ENCODE measurements around the gene ADAM33.

Gene ADAM33

DNA sequence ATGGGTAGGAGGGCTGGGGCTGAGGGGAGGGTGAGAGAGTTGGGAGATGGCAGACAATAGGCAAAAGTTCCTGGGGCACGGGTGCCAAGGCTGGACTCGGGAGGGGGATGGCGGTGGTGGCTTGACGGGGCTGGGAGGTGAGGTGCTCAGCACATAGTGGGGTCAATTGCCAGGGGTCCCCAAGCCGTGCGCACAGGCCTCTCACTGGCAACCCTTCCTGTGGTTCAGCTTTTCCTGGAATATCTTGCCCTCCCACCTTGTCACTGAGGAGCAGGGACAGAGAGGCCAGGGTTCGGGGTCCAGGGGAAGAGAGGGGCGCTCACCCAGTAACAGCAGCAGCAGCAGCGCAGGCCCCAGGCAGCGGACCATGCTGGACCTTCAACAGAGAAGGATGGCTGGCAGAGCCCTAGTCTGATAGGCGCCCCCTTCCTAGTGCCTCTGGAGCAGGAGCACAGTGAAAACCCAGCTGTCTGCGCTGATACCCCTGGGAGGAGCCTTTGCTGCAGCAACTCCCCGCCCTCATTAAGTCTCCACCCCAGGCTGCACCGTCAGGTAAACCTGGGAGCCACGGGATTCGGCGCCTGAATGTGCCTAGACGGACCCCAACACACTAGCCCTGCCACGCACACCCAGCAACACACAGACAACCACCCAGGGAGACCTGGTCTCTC lies 18.6 kb downstream of the ADAM33 start, which contains the start of gene GFRA4:
Gene GFRA4 (minus strand): TSS at position 369 of the 671 bp plus-strand sequence. CDS start 0 bp downstream, at position 369.
- DNase-seq: no peak

DNA sequence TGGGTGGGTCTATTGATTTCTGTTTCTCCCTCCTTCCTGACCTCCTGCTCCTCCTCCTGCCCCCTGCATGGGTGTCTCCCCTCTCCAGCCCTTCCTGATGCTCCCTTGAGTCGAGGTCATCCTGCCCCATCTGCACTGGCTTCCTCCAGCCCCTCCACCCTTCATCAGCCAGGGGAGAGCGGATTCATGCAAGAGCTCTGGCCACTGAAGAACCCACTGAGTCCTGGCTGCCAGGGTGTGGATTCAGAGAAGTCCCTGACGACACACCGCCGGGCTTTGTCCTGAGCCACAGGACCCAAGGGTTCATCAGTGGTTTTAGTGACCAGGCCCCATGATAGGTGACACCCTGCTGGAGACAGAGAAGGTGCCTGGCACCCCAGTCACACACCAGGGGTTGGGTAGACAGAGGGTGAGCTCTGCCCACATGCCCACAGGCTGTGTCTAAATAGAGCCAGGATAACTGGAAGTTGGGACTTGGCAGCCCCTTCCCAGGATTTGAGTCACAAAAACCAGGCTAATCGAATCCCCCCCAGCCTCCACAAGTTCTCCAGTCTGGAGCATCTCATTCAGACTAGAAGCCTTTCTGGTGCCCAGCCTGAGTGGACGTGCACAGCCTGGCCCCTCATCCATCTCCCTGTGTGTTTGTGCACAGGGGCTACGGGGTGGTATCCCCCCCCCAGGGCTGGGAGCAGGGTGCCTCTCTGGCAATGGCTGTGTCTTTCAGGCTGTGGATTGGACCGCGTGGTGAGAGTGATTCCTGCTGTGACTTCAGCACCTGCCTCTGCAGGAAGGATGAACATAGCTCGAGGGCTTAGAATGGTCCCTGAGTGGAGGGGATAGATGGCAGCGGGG lies 19.8 kb downstream of the ADAM33 start:
- DNase-seq: no peak

DNA sequence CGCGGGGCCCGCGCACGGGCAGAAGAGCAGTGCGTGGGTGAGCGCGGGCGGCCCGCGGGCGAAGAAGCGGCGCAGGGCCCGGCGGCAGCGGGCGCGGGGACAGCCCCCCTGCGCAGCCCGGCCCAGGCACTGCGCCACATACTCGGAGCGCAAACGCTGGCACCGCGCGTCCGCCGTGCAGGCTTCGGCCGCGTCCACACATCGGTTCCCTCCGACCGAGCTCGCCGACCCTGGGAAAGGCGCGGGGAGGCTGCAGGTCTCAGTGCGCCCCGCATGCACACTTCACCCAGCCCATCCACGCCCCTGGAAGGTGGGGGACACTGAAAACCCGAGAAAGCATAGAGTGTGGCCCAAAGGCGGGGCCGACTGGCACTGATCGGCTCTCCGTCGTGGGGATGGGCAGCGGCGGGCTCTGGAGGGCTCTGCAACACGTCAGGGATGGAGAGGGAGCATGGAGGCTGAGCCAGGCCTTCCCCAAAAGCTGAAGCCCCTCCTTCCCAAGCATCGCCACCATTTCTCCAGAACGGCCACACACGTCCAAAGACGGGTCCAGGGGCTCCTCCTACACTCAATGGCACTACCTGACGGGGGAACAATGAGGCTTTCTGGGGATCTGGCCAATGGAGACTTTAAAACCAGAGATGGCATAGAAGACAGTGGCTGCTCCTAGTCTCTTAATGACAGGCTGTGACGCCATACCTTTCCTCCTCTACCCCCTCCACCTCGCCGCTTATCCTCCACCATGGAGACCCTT lies 20.6 kb downstream of the ADAM33 start:
- no peak for DNase-seq

DNA sequence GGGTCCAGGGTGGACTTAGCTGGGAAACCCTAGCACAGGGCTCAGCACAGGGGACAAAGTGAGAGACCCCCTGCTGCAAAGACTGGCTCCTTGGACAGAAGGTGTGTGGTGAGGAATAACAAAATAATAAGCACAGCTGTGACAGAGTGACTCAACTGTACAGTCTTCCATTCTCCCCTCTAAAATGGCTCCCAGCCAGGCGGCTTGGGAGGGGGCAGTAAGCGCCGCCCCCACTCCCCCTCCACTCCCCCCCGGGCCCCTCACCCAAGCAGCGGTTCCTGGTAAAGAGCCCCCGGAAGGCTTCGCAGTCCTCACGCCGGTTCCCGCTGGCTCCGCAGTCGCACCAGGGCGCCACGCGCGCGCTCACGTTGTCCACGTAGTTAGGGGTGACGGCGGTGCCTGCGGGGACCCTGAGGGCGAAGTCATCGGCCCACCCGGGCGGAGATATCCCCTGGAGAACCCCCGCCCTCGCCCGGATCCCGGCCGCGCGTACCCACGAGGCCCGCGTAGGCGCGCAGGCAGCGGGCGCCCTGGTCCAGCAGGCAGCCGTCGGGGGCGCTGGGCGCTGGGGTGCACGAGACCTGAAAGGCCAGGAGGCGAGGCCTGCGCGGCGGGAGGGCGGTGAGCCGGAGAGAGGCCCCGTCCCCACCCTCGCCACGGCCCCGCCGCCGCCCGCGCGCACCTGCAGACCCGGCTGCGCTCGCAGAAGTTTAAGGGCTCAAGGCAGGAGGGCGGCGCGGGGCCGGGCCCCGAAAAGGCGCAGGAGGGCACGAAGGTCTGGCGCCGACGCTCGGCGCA lies 21.3 kb downstream of the ADAM33 start:
- DNase-seq: no peak

DNA sequence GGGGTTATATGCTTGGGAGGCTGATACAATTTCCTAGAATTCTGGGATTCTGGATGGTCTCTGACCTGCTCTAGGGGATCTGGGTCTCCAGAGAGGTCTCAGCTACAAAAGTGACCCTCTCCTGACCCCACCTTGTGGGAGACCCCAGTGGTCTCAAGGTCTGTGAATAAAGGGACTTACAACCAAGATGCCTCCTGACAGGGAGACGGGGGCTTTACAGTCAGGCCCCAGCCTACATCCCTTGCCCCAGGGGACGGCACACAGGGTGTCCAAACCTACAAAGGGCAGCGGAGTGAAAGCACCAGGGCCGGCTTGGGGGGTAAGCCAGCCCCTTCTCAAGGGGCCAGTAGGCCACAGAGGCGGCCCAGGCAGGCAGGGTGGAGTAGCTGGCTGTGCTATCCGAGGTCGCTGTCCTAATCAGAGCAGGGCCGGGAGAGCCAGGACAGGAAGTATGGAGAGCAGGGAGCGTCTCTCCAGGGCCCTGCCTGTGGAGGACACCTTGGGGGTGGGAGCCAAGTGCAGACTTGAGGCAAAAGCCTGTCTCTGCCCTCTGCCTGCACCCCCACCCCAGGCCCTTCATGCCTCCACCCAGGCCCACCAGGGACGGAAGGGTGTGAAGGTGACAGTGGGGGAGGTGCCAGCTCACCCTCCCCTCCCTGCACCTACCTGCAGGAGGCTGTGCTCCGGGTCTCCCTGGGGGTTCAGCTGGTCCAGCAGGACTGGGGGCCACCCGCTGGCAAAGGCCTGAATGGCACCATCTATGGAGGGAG lies 22.1 kb downstream of the ADAM33 start:
- no peak for DNase-seq

DNA sequence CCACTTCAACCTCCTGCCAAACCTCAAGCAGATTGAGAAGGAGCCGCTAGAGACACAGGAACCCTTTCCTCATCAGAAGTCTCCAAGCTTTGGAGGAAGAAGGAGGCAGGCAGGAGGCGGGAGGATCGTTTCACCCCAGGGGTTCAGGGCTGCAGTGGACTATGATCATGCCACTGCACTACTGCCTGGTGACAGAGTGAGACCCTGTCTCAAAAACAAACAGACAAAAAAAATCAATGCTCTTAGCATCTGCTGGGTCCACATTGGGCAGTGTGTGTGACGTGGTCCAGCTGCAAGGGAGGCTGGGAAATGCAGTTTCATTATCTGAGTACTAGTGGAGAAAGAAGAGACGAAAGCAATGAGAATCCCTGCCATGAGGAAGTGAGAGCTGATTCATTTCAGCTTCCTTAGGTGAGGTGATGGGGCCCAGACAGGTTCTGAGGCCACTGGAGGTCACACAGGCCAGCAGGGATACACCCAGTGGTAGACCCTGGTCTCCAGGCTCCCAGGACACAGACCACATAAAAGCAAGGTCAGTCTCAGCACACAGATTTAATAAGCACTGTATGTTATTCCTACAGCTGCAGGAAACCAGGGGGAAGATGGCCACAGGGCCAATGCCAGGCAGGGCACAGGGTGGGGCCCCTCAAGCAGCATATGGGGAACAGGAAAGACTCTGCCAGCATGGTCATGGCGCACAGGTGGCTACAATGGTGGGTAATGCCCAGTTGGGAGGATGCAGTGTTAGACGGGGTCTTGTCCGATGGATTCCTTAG lies 22.9 kb downstream of the ADAM33 start:
- no peak for DNase-seq

DNA sequence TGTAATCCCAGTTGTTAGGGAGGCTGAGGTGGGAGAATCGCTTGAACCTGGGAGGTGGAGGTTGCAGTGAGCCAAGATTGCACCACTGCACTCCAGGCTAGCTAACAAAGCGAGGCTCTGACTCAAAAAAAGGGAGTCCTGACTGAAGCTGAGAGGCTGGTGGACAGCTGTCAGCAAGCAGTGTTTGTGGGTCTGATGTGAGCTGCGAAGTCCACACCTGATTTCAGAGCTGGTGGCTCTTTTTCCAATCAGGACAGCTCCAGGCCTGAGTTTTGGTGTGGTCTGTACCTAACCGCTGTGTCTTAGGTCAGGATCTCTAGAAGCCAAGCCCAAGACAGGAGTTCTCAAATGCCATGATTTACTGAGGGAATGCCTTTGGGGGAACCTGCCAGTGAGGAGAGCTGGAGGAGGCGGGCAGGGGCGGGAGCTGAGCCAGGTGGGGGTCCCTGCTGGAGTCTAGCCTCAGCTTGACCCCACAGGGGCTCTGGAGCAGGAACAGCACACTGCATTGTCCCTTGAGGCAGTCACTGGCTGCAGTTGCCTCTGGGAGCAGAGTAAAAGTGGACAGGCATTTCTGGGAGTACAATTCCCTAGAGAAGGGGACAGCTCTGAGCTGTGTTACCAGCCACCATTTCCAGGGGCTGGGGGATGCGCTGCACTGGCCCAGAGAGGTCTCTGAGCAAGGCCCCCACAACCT lies 23.6 kb downstream of the ADAM33 start:
- no peak for DNase-seq

DNA sequence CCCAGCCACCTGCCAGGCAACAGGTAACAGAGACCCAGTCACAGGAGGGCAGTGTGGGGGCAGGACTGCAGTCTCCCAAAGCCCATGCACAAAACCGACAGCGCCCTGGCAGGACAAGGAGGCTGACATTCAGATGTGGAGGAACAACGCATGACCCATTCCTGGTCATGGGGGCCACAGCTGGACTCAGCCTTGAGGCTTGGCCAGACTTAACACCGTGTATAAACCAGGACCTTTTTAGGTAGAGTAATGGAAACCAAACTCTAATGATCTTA lies 26.7 kb downstream of the ADAM33 start:
- no peak for DNase-seq

DNA sequence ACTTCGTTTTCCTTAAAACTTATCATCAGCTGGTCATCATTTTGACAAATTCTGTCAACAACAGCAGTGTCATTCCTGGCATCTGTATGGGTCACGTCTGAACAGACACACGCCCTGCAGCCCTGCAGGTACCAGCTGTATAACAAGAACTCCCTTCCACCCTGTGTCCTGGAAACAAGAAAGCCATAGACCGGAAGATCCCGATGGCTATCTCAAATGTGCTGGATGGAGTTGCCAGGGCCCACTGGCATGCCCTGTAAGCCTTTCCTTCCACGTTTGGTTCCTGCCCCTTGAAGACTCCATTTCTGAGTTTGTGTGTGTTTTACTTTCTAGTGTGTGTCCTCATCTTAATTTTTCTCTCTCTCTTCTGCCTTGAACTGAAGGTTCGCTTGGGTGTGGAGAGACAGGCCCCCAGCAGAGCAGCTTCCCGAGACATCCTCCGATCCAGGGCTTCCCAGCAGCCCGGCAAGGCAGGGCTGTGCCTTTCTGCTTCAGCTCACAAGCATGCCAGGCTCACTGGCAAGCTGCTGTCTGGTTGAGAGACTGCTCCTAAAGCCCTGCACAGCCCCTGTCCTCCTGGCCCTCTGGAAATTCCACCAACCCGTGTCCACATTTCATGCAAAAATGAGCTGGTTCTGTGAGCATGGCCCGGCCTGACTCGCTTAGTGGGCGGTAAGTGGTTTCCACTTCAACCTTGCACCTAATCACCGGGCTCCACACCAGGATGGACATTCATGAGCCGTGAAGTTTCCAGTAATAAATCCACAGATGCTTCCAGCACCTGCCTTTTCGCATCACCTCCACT lies 27.3 kb downstream of the ADAM33 start:
- DNase-seq: no peak

DNA sequence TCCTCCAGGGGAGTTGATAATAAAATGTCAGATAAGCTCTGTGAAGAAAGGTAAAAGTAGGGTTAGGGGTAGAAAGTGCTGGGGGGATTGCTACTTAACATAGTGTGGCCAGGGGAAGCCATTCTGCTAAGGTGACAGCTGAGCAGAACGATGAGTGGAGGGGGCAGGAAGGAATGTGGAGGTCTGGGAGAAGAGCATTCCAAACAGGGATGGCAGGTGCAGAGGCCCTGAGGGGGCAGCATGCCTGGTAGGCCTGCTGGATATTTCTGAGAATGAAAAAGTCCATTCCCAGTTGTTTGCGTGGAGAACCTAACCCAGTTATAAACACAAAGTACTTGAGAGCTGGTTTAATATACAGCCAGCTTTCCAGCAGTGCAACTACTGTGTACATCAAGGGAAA lies 27.9 kb downstream of the ADAM33 start:
- no peak for DNase-seq

DNA sequence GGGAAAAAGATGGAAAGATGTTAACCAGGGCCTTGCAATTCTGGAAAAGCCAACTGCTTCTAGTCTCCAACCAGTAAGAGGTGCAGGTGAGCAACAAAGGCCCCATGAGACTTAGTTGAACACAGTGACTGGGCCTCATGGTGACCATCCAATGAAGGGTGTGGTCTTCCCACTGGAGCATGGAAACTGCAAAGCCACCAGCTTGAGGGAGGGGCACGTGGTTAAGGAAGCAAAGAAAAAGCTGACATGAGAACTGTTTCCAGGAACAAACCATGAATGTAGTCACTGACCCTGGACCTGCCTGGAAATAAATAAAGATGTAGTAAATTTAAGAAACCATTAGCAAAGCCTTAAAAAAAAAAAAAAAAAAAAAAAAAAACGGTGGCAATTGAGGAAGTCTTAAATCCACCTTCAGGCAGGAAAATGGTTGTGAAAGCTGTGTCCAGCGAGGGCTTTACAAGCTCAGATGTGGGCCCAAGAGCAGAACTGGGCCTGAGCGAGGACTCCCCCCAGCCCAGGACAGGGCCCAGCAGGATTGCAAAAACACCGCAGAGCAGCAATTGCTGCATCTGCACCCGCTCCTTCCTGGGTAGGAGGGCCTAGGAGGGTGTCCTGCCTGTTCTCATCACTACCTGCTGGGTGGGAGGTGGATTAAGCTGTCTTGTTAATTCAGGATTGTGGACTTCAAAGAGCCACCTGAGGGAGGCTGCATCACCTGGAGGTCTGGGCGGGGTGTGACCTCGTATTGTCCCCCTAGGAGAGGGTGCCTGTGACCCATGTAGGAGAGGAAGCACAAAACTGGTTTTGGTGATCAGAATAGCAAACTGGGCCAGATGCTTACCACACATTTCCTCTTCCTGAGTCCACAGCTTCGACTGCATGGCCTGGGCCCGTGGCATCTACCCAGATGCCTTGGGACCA lies 28.9 kb downstream of the ADAM33 start:
- no peak for DNase-seq

DNA sequence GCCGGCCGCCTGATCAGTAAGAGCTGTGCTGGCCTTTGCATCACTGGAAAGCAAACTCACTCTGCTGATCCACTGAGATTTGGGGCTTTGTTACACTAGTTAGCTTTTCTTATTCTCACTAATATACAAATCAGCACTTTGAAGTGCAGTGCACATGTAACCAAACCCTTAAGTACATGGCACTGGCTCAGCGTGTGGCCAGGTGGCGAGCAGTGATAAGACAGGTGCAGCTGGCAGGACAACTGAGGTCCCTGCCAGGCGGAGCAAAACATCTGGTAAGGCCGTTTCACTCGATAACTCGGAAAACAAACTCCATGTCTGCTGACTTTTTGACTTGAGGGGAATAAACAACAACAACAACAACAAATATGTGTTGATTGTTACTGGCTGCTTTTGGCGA lies 29.6 kb downstream of the ADAM33 start:
- DNase-seq: no peak

DNA sequence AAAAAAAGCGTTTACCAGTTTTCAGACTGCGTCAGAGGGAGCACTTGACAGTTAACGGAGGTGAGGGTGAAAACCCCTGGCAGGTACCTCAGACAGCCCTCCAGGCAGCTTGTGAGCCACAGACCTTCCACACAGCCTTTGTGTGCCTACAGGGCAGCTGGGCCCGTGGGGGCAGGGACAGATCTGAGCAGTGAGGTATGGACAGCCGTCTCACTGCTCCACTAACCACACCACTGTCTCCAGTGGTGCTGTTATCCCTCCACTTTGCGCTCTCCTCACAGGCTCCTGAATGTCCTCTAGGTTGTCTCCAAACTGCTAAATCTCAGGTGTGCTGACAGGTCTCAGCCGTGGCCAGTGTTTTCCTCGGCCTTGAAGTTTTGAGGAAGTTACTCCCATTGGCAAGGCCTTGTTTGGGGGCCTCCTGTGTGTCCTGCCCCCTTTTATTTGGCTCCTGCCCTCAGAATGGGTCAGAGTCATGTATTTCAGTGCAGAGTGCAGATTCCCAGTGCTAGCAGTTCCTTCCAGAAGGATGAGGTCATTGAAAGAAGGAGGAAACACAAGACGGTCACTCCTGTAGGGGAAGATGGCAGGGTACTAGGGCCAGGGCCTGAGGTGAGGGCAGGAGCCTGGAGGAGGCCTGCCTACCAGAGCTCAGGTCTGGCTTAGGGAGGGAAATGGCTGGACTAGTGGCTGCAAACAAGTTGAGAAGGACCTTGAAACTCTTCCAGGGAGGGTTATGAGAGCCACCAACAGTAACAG lies 30.4 kb downstream of the ADAM33 start:
- DNase-seq: no peak

DNA sequence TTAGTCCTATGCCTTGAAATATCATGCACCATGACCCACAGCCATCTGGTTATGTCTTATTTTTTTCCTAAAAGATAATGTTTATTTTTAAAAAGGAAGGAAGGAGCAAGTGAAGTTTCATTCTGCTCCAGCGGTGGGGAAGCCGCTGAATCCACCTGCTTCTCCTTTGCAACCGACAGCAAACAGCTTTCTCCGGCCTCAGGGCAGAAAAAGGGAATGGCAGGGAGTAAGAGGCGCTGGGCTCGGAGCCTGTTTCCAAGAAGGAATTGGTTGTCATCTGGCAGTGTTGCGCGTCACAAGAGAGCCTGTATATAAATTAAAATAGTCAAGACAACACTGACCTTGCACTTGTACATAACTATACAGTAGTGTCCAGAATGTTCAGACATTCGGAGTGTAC lies 32.9 kb downstream of the ADAM33 start:
- DNase-seq: no peak

DNA sequence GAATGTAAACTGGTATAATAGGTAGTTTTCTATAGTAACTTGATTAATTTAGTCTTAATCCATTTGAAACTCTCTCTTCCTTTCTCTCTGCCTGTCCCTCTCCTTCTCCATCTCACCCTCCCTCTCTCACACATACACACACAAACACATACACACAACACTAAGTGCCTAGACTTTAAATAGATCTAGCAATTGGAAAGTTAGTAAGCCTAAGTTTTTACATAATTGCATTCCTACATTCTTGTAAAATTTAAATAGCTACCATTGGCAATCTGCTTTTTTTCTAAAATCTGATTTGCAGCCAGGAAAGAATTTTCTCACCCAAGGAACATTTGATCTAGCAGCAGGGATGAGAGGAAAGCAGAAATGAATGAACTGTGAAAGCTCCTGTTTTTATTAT lies 34.3 kb downstream of the ADAM33 start:
- DNase-seq: no peak

DNA sequence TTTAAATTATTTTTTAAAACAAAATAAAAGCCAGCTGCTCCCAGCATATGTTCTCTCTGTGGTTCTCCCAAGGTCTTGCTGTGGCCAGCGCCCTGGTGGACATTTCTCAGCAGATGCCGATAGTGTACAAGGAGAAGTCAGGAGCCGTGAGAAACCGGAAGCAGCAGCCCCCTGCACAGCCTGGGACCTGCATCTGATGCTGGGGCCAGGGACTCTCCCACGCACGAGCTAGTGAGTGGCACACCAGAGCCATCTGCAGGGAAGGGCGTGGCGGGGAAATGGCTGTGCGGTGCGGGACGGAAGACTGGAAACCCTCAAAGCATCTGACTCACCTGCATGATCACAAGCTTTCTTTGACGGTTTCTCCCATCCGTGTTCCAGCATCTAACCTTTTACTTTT lies 35.2 kb downstream of the ADAM33 start:
- no peak for DNase-seq

DNA sequence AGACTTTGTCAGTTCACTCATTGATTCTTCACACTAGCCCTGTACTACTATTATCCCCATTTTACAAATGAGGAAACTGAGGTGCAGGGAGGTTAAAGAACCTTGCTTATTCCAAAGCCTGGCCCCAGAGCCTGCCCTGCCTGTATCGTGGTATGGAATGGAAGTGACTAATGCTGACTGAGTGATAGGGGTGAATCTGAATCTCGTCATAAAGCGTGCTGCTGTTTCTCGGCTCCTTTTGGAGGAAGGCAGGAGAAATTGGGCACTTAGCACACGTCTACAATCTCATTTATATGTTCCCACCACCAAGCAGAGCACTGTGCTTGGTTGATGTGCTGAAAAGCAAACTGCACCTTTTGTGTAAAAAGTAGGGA lies 35.8 kb downstream of the ADAM33 start:
- DNase-seq: no peak

Measured in CD4-positive, alpha-beta T cell treated with Interleukin-17A for 4 hours (primary cell).